ENCODE measurements around the gene ANKUB1.
"Not testable (repeated sequence)": the region's sequence is repeated elsewhere in the genome, so short reads cannot be mapped to it uniquely, and the experiment has no call there.

Gene ANKUB1, protein sequence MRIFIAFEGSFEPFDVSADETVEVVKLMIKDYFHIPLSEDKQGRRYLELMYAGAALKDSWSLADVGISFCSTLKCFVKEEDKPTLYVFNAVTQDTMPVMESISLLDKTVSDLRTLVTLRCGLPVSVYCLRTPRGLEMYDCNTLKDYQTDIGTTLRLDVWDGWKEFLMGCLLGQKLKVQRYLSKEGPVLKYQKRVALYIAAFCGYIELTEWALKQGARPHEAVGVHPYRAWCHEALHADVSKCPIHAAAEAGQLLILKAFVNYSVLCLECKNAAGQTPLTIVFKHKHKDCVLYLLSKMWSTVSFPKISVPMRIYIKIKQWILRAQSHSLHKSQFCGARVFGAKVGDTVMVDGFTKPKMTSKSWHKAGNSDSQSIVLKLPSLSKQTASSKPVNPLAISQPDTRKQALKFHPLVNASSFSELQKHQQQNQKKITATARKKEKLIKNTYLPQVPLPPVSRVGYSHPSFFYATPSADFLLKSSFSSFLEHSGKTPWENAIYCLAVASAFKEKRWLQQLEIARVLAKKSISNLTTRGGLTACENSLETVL

DNA sequence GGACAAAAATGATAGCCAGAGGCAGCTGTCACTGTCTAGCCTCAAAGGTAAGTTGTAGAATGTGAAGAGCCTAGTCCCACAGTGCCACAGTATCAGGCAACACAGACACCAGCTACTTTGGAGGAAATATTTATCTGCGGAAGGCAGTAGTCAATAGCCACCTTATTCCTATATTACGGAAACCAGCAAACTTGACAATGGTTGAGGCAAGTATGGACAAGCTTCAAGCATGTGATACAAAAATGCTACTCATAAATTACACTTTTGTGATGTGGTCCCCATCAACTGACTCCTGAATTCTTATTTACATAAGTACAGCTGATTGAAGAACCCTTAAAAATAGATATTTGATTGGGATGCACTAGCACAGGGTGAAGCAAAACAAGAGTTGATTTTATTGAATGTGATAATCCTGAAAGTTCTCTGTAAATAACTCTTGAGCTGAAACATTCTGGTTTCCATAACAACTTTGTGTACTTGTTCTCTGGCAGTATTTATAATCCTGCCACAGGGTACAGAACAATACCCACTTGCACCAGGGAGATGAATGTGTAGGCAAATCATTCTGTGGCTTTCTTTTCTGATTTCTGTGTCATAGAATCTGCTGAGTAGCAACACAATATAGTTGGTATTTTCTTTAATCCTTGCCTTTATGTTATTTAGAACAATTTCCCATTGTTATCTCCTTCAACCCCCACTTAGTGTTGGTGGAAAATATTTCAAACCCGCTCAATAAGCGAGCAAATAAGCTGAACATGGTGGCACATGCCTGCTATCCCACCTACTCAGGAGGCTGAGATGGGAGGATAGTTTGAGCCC, at the start of gene ANKUB1:
TSS of gene ANKUB1 (minus strand) at position 103 of the 819 bp plus-strand sequence. CDS start 188 bp downstream, outside the sequence.
- TF ChIP-seq, protein P1, sequence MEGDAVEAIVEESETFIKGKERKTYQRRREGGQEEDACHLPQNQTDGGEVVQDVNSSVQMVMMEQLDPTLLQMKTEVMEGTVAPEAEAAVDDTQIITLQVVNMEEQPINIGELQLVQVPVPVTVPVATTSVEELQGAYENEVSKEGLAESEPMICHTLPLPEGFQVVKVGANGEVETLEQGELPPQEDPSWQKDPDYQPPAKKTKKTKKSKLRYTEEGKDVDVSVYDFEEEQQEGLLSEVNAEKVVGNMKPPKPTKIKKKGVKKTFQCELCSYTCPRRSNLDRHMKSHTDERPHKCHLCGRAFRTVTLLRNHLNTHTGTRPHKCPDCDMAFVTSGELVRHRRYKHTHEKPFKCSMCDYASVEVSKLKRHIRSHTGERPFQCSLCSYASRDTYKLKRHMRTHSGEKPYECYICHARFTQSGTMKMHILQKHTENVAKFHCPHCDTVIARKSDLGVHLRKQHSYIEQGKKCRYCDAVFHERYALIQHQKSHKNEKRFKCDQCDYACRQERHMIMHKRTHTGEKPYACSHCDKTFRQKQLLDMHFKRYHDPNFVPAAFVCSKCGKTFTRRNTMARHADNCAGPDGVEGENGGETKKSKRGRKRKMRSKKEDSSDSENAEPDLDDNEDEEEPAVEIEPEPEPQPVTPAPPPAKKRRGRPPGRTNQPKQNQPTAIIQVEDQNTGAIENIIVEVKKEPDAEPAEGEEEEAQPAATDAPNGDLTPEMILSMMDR (IDR thresholded peaks at IDR 0.05; ENCODE audit: low read depth, low read length) = no peak
- no peak for DNase-seq (ENCODE audit: extremely low read depth, low read depth)

DNA sequence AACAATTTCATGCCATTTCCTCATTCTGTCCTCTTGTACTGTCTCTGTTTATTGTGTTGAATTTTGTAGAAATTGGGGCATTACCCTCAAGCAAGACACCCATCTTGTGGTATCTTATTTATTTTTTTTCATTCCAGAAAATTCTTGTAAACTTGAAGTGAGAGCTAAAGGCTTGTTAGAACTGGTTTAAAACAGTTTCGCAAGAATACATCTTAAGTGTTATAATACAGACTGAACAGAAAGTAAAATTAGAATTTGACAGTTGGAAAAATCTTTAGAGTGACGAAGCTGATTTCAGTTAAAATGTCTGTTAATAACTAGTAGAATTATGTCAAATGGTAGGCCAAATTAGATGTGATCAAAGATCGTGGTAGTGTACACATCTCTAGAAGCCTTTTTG, 47.5 kb upstream of the ANKUB1 start:
- TF ChIP-seq, protein P1 (IDR thresholded peaks at IDR 0.05; ENCODE audit: low read depth, low read length) = no peak
- no peak for DNase-seq (ENCODE audit: extremely low read depth, low read depth)

DNA sequence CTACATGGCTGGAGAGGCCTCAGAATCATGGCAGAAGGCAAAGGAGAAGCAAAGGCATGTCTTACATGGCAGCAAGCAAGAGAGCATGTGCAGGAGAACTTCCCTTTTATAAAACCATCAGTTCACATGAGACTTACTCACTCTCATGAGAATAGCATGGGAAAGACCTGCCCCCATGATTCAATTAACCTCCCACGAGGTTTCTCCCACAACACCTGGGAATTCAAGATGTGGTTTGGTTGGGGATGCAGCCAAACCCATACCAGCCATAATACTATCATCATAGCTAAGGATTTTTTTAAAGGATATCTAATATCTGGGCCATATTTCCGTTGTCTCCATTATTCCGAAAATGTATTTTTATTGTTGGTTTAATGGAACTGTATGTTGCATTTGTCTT, 47.1 kb upstream of the ANKUB1 start:
- DNase-seq (ENCODE audit: extremely low read depth, low read depth) = not testable (repeated sequence)

DNA sequence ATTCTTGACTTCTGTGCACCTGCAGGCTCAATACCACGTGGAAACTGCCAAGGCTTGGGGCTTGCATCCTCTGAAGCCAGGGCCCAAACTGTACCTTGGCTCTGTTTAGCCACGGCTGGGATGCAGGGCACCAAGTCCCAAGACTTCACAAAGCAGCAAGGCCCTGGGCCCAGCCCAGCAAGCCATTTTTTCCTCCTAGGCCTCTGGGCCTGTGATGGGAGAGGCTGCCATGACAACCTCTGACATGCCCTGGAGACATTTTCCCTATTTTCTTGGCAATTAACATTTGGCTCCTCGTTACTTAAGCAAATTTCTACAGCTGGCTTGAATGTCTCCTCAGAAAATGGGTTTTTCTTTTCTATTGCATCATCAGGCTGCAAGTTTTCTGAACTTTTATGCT, 46.1 kb upstream of the ANKUB1 start:
- not testable (repeated sequence) for DNase-seq (ENCODE audit: extremely low read depth, low read depth)

DNA sequence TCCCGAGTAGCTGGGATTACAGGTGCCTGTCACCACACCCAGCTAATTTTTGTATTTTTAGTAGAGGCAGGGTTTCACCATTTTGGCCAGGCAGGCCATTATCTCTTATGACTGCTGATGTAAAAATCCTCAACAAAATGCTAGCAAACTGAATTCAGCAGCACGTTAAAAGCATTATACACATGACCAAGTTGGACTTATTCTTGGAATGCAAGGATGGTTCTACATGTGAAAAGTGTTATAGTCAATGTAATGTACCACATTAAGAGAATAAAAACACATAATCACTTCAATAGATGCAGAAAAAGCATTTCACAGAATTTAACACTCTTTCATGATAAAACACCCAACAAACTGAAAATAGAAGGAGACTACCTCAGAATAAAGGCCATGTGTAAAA, 40.9 kb upstream of the ANKUB1 start:
- no peak for DNase-seq (ENCODE audit: extremely low read depth, low read depth)
- TF ChIP-seq, protein P1 (IDR thresholded peaks at IDR 0.05; ENCODE audit: low read depth, low read length) = no peak

DNA sequence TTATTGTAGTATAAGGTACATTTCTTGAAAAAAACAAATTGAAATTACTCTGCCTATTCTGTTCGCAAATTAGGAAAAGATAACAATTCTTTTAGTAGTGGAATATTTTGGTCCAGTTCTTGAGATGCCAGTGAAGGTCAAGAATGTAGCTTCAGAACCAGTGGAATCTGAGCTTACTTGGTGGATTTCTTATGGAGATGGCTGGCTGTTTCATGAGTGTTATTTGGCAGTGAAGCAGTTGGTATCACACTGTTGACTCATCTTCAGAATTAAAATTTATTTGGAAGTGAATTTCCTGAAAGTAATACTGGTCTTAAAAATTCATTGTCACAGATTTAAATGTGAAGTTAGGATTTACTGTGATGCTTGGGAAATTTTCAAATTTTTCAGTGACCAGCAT, 39.7 kb upstream of the ANKUB1 start:
- DNase-seq (ENCODE audit: extremely low read depth, low read depth) = no peak
- TF ChIP-seq, protein P1 (IDR thresholded peaks at IDR 0.05; ENCODE audit: low read depth, low read length) = no peak

DNA sequence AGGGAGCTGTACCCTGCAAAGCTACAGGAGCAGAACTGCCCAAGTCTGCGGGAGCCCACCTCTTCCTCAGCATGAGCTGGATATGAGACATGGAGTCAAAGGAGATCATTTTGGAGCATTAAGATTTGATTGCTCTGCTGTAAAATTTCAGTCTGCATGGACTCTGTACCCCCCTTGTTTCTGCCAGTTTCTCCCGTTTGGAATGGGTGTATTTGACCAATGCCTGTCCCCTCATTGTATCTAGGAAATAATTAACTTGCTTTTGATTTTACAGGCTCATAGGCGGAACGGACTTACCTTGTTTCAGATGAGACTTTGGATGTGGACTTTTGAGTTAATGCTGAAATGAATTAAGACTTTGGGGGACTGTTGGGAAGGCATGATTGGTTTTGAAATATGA, 39.0 kb upstream of the ANKUB1 start:
- DNase-seq (ENCODE audit: extremely low read depth, low read depth) = no peak
- TF ChIP-seq, protein P1 (IDR thresholded peaks at IDR 0.05; ENCODE audit: low read depth, low read length) = no peak

DNA sequence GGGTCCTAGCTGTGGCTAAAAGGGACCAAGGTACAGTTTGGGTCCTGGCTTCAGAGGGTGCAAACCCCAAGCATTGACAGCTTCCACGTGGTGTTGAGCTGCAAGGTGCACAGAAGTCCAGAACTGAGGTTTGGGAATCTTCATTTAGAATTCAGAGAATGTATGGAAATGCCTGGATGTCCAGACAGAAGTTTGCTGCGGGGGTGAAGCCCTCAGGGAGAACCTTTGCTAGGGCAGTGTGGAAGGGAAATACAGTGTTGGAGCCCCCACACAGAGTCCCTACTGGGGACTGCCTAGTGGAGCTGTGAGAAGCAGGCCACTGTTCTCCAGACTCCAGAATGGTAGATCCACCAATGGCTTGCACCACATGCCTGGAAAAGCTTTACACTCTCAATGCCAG, 38.5 kb upstream of the ANKUB1 start:
- TF ChIP-seq, protein P1 (IDR thresholded peaks at IDR 0.05; ENCODE audit: low read depth, low read length) = no peak
- no peak for DNase-seq (ENCODE audit: extremely low read depth, low read depth)

DNA sequence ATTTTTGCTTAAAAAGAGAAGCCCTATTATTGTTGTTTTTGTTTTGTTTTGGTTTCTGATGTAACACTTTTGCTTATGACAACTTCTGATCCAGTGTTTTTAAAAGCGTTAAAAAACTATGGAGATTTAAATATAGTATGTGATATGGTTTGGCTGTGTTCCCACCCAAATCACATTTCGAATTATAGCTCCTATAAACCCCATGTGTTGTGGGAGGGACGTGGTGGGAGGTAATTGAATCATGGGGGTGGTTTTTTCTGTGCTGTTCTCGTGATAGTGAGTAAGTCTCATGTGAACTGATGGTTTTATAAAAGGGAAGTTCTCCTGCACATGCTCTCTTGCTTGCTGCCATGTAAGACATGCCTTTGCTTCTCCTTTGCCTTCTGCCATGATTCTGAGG, 37.3 kb upstream of the ANKUB1 start:
- DNase-seq (ENCODE audit: extremely low read depth, low read depth) = not testable (repeated sequence)
